K562 (cell line): ENCODE measurements around the gene CPTP.

Source experiments
- SIX5 ChIP-seq, 2 experiments: IDR thresholded peaks; 2 replicates each; pipeline ENCODE4 v1.6.1; 2011; ENCODE audit warnings: low read length in 2 of 2, borderline replicate concordance in 1 of 2, low read depth in 1 of 2, mild to moderate bottlenecking in 1 of 2, moderate library complexity in 1 of 2; ENCODE audit not compliant: insufficient read depth in 1 of 2
- ZNF124 ChIP-seq: sonication (generic); formaldehyde crosslinking; IDR thresholded peaks from 2 replicates; pipeline ENCODE4 v1.8.1; 2022; ENCODE audit warnings: missing genetic modification reagents
- ZNF175 ChIP-seq: fragments of 200-800 bp; sonication (Bioruptor generic); IDR thresholded peaks from 2 replicates; pipeline ENCODE4 v1.6.1; 2016; ENCODE audit warnings: low read depth, mild to moderate bottlenecking, missing genetic modification characterization, missing compliant biosample characterization
- TF ChIP-seq, protein P1 (sequence below), 2 experiments: fragments of 450-650 bp in 1 of 2; sonication (generic) in 1 of 2; formaldehyde crosslinking in 1 of 2; IDR thresholded peaks; 2 replicates each; pipeline versions ENCODE4 v1.7.1 to v1.9.0; 2016 to 2022; ENCODE audit warnings: inconsistent platforms in 1 of 2, mild to moderate bottlenecking in 1 of 2, missing genetic modification reagents in 1 of 2
- TF ChIP-seq, protein P2 (sequence below): sonication (generic); formaldehyde crosslinking; IDR thresholded peaks from 2 replicates; pipeline ENCODE4 v1.8.0; 2022; ENCODE audit warnings: missing genetic modification reagents, mild to moderate bottlenecking, moderate library complexity, borderline replicate concordance

DNA sequence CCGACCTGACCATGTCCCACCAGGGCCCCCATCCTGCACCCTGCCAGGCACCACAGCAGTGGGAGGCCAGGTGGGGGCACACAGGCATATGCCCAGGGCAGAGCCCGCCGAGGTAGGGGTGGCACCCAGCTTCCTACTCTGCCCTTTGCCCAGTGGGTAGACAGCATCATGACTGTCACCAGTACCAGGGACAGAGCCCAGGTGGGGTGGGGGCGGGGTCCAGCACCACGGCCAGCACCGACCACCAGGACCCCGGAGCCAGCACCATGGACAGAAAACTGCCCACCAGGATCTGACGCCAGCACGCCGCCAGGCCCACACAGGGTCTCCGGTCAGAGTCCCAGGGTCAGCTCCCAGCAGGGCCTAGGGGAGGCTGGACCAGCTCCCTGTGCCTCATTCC, 10.2 kb downstream of the CPTP start:
- TF ChIP-seq, protein P1, sequence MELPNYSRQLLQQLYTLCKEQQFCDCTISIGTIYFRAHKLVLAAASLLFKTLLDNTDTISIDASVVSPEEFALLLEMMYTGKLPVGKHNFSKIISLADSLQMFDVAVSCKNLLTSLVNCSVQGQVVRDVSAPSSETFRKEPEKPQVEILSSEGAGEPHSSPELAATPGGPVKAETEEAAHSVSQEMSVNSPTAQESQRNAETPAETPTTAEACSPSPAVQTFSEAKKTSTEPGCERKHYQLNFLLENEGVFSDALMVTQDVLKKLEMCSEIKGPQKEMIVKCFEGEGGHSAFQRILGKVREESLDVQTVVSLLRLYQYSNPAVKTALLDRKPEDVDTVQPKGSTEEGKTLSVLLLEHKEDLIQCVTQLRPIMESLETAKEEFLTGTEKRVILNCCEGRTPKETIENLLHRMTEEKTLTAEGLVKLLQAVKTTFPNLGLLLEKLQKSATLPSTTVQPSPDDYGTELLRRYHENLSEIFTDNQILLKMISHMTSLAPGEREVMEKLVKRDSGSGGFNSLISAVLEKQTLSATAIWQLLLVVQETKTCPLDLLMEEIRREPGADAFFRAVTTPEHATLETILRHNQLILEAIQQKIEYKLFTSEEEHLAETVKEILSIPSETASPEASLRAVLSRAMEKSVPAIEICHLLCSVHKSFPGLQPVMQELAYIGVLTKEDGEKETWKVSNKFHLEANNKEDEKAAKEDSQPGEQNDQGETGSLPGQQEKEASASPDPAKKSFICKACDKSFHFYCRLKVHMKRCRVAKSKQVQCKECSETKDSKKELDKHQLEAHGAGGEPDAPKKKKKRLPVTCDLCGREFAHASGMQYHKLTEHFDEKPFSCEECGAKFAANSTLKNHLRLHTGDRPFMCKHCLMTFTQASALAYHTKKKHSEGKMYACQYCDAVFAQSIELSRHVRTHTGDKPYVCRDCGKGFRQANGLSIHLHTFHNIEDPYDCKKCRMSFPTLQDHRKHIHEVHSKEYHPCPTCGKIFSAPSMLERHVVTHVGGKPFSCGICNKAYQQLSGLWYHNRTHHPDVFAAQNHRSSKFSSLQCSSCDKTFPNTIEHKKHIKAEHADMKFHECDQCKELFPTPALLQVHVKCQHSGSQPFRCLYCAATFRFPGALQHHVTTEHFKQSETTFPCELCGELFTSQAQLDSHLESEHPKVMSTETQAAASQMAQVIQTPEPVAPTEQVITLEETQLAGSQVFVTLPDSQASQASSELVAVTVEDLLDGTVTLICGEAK (IDR thresholded peaks at IDR 0.05), result peak; percentile 81
- TF ChIP-seq, protein P1 (CRISPR knock-in tag; IDR thresholded peaks at IDR 0.05), result no peak
- TF ChIP-seq, protein P2, sequence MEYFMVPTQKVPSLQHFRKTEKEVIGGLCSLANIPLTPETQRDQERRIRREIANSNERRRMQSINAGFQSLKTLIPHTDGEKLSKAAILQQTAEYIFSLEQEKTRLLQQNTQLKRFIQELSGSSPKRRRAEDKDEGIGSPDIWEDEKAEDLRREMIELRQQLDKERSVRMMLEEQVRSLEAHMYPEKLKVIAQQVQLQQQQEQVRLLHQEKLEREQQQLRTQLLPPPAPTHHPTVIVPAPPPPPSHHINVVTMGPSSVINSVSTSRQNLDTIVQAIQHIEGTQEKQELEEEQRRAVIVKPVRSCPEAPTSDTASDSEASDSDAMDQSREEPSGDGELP (CRISPR knock-in tag), result peak; percentile 66
- TF ChIP-seq SIX5 (IDR thresholded peaks at IDR 0.05; ENCODE audit: borderline replicate concordance in 1 of 2, insufficient read depth in 1 of 2, low read depth in 1 of 2, low read length in 2 of 2) (no peak), ZNF175 (CRISPR knock-in tag) (no peak), ZNF124 (CRISPR knock-in tag) (no peak)
